Hippocampal formation (tissue), 2 donors: ENCODE measurements around the gene FGD5.
"Not testable (repeated sequence)": the region's sequence is repeated elsewhere in the genome, so short reads cannot be mapped to it uniquely, and the experiment has no call there.

ENCODE experiments used
- DNase-seq, 2 donors: peaks; one replicate each; lab custom pipeline; 2025; lab: John Stamatoyannopoulos, UW

Gene FGD5

GRCh38 chr3:14877469-14877868, 58.7 kb downstream of the FGD5 start:
- no peak for DNase-seq

- no peak for DNase-seq
Observed at GRCh38 chr3:14879211-14879874, 60.6 kb downstream of the FGD5 start.

DNA sequence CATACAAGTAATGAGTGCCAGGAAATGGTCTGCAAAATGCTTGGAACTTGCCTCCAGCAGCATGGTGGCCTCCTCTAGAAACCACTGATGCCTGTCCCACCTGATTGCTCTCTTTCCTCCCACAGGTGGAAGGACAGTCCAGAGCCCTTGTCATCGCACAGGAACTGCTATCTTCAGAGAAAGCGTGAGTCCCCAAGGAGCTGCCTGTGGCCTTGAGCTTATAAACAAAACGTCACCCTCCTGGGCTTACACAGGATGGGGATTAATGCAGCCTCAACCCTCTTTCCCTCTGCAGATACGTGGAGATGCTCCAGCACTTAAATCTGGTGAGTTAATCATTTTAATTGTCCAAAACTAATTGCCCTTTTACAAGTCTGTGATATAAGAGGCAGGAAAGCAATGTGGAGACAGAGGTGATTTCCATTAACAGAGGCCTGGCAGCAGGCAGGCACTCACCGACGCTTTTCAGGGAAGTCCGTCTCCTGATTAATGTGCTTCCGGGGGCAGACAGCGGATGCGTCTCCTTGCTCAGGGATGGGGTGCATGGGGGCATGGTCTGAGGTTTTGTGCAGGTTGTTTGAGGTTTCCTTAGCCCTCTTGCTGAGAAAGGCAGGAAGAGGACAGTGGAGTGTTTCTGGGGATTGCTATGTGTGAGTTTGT, 61.8 kb downstream of the FGD5 start:
- DNase-seq, result no peak

- DNase-seq, result no peak
Observed at GRCh38 chr3:14883226-14883625, 64.5 kb downstream of the FGD5 start.

- no peak for DNase-seq
Observed at GRCh38 chr3:14884665-14885064, 65.9 kb downstream of the FGD5 start.

DNA sequence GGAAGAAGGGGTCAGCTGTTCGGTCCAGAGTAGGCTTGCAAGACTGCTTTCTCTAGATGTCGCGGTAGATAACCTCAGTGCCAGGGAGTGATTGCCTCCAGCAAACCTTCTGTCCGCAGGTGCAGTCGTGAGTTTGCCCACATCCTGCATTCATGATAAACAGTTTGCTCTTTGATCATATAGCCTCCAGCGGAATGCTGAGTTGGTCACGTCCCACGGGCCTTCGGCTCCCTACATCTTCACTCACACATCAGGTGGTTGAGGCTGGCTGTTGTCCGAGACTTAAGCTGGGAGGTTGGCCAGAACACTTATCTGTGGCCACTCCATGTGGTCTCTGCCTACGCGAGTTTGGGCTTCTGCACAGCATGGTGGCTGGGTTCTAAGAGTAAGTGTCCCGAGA, 66.5 kb downstream of the FGD5 start:
- no peak for DNase-seq

DNA sequence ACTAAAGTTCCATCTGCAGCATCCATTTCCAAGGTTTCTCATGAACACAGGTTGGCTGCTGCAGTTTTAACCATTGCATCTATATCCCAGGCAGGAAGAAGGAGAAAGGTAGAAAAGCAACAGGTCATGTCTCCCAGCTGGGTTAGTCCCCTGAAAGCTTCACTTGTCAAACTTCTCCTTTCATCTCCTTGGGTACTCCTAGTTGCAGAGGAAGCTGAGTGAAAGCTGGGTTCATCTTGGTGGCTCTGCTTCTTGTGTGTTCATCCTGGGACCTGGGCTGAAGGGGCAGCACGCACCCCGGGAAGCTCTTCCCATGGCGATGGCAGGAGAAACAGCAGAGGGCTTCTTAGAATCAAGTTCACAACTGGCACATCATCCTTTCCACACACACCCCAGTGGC, 67.3 kb downstream of the FGD5 start:
- DNase-seq, result no peak

DNA sequence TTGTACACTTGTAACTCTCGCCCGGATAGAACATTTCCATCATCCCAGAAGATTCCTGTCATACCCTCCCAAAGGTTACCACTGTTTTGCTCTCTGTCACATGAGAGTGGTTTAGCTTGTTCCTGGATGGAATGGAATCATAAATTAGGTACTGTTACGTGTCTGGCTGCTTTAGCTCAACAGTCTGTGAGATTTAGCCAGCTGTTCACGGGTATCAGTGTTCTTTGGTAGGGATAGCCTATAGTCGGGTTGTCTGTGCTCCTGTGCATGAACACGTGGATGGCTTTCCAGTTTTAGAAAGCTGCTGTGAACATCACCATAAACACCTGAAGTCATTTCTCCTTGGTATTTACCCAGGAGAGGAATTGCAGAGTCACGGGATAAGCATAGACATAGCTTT, 70.4 kb downstream of the FGD5 start:
- no peak for DNase-seq

DNA sequence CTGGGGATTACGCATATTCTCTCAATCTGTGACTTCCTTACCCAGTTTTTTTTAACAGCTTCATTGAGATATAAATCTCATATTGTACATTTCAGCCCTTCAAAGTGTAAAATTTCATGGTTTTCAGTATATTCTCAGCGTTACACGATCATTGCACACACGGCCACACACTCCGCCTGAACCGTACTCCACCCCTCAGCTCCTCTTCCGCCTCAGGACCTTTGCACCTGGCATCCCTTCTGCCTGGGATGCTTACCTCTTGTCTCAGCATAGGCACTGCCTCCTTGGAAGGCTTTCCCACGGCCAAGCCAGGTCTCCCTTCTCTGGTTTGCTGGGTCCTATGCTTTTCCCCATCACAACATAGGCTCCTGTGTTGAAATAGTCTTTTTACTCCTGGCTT, 71.2 kb downstream of the FGD5 start:
- DNase-seq, result no peak

DNA sequence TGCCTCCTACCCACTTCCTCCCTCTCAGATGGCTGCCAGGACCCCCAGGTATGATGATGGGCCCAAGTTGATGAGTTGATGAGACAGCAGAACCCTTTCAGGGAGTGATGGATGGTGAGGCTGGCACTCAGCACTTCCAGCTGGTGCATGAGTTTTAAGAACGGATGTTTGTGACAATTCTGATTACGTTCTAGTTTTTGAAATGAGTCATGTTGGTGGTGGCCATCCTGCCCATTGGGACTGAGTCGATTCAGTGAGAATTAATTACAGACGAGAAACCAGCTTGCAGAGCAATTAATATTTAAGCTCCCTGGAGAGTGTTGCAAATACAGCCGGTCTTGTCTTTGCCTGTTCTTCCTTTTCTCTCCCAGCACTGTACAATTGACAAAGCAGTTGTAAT, 71.7 kb downstream of the FGD5 start:
- no peak for DNase-seq

GRCh38 chr3:14891135-14892132, 72.7 kb downstream of the FGD5 start:
- no peak for DNase-seq

GRCh38 chr3:14892226-14892625, 73.5 kb downstream of the FGD5 start:
- DNase-seq, result no peak

DNA sequence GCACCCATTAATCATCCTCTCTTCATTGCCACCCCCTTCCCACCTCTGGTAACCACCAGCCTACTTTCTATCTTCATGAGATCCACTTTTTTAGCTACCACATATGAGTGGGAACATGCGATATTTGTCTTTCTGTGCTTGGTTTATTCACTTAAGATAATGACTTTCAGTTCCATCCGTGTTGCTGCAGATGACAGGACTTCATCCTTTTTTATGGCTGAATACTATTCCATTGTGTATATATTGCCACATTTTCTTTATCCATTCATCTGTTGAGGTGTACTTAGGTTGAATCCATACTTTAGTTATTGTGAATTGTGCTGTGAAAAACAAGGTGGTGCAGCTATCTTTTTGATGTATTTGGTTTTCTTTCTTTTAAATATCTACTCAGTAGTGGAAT, 75.3 kb downstream of the FGD5 start:
- no peak for DNase-seq

DNA sequence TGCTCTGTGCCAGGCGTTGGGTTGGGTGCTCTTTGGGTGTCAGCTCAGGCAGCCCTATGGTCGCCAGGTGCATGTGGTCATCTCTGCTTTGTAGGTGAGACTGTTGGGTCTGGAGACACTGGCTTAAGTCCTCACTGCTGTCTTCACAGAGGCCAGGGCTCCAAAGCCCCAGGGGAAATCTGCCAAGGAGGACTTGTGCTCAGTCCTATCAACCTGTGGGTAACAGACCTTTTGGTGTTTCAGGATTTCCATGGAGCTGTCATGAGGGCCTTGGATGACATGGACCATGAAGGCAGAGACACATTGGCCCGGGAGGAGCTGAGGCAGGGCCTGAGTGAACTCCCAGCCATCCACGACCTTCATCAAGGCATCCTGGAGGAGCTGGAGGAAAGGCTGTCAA, 78.5 kb downstream of the FGD5 start:
- DNase-seq, result no peak

DNA sequence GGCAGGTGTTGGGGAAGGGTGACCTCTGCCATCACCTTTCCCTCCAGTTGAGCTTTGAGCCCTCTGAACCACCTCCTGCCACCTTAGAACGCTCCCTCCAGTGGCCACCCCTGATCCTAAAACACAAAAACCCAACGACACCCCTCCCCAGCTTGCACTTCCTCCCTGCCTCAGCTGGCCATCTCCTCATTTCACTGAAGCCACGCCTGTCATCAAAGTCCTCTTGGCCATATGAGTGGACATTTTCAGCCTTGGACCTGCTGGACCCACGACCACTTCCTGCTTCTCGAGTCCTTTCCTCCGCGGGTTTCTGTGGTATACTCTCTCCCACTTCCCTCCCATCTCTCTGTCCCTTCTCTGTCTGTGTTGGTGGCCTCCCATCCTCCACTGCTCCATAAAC, 80.2 kb downstream of the FGD5 start:
- no peak for DNase-seq

- DNase-seq, result no peak
Observed at GRCh38 chr3:14899993-14900618, 81.3 kb downstream of the FGD5 start.

DNA sequence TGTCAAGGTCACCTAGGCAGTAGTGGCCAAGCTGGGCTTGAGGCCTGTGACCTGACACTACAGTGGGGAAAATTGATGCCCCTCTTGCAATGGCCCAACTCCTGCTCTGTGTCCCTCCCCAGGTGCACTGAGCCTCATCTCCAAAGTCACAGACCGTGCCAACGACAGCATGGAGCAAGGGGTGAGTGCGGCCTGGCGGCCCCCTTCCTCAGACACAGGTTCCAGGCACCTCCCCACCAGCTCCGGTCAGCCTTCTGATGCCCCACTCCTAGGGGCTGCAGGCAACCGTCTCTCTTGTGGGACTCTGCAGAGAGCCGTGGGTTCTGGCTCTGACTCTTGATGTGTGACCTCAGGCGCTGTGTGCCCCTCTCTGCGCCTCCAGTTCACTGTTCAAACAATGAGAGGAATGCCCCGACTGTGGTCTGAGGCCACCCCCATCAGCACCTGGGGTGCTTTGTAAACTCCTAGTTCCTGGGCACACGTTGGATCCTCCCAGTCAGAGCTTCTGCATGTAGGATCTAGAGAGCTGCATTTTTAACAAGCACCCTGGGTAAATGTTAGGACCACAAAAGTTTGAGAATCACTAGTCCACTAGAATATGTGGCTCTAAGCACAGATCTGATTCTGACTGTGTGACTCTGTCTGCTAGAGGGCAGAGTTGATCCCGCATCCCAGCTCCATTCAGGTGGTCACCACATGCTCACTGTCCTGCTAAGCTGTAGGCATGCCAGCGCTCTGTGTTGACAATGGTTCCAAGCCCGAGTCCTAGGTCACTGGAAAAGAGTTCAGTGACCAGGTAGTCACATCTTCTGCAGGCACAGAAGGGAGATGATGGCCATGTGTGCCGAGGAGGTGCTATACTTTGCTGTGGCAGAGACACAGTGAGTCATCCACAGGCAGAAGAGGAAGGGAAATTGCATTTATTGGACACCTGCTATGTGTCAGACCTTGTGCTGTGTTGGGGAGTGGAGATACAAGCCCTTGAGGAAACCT, 82.4 kb downstream of the FGD5 start:
- no peak for DNase-seq

- DNase-seq, result no peak
Observed at GRCh38 chr3:14902719-14903118, 84.0 kb downstream of the FGD5 start.

DNA sequence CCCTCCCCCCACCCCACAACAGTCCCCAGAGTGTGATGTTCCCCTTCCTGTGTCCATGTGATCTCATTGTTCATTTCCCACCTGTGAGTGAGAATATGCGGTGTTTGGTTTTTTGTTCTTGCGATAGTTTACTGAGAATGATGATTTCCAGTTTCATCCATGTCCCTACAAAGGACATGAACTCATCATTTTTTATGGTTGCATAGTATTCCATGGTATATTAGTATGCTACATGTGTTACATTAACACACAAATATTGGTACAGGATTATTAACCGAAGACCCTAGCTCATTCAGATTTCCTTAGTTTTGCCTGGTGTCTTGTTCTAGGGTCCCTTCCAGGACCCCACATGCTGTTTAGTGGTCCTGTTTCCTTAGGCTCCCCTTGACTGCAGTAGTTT, 84.7 kb downstream of the FGD5 start:
- not testable (repeated sequence) for DNase-seq

DNA sequence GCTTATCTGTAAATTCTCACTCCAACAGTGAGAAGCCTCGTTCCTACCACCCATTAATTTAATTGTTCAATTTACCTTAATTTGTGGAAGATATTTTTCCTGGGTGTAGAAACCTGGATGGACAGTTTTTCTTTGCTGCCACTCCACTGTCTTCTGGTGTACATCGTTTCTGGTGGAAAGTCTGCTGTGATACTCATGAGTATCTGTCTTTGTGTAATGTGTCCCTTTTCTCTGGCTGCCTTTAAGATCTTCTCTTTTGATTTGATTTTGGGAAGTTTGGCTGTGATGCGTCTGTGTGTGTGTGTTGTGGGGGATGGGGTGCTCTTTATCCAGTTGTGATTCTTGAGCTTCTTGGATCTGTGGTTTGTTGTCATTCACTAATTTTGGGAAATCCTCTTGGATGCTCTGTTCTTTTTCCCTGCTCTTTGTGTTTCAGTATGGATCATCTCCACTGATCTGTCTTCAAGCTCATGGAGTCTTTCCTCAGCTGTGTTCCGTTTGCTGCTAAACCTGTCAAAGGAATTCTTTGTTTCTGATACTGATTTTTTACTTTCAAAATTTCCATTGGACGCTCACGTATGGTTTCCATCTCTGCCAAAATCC, 86.4 kb downstream of the FGD5 start:
- DNase-seq, result no peak
